Trophoblast cell (in vitro differentiated cells and primary cell): ENCODE data around the gene WNK1.

Source experiments
- DNase-seq, 2 donors: peaks; one replicate each; pipeline ENCODE4 v3.0.0-alpha.2; 2016
- H2AFZ ChIP-seq: 2 replicates; pipeline ENCODE4 v1.6.1; 2013; ENCODE audit warnings: low read length, moderate library complexity, mild to moderate bottlenecking; ENCODE audit not compliant: insufficient read depth, poor library complexity
- H2AK5ac ChIP-seq: 2 replicates; pipeline ENCODE4 v1.6.1; 2013; ENCODE audit warnings: mild to moderate bottlenecking, low read length
- H2BK120ac ChIP-seq: 2 replicates; pipeline ENCODE4 v1.6.1; 2013; ENCODE audit warnings: low read length, mild to moderate bottlenecking, moderate library complexity; ENCODE audit not compliant: insufficient read depth, poor library complexity
- H2BK12ac ChIP-seq: 2 replicates; pipeline ENCODE4 v1.6.1; 2013; ENCODE audit warnings: mild to moderate bottlenecking, low read length, moderate library complexity
- H2BK5ac ChIP-seq: 2 replicates; pipeline ENCODE4 v1.6.1; 2013; ENCODE audit warnings: low read length, low read depth, moderate library complexity, mild to moderate bottlenecking; ENCODE audit not compliant: poor library complexity
- H3K14ac ChIP-seq: 2 replicates; pipeline ENCODE4 v1.6.1; 2013; ENCODE audit warnings: mild to moderate bottlenecking, low read length
- H3K18ac ChIP-seq: 2 replicates; pipeline ENCODE4 v1.6.1; 2013; ENCODE audit warnings: mild to moderate bottlenecking, low read length
- H3K23ac ChIP-seq: 2 replicates; pipeline ENCODE4 v1.6.1; 2013; ENCODE audit warnings: low read length
- H3K27ac ChIP-seq: 2 replicates; pipeline ENCODE4 v1.5.1; 2013; ENCODE audit warnings: low read depth, mild to moderate bottlenecking, inconsistent platforms, low read length, moderate library complexity
- H3K27me3 ChIP-seq: 2 replicates; pipeline ENCODE4 v1.6.1; 2013; ENCODE audit warnings: inconsistent platforms, mild to moderate bottlenecking, low read length, moderate library complexity; ENCODE audit not compliant: insufficient read depth
- H3K36me3 ChIP-seq, 2 experiments: 1 replicate in 1 of 2; 2 replicates in 1 of 2; pipeline ENCODE4 v1.6.1; 2013; ENCODE audit warnings: low read length in 2 of 2, mild to moderate bottlenecking in 2 of 2, moderate library complexity in 1 of 2; ENCODE audit not compliant: insufficient read depth in 2 of 2, control insufficient read depth in 1 of 2
- H3K4ac ChIP-seq: 2 replicates; pipeline ENCODE4 v1.6.1; 2013; ENCODE audit warnings: low read depth, mild to moderate bottlenecking, low read length, moderate library complexity
- H3K4me1 ChIP-seq, 2 experiments: 1 replicate in 1 of 2; 2 replicates in 1 of 2; pipeline ENCODE4 v1.6.1; 2013; ENCODE audit warnings: low read length in 2 of 2, mild to moderate bottlenecking in 2 of 2, moderate library complexity in 1 of 2; ENCODE audit not compliant: insufficient read depth in 2 of 2, control insufficient read depth in 1 of 2
- H3K4me2 ChIP-seq: 2 replicates; pipeline ENCODE4 v1.6.1; 2013; ENCODE audit warnings: inconsistent platforms, mild to moderate bottlenecking, low read length, moderate library complexity
- H3K4me3 ChIP-seq: 2 replicates; pipeline ENCODE4 v1.5.1; 2013; ENCODE audit warnings: mild to moderate bottlenecking, low read depth, low read length, inconsistent platforms
- H3K79me1 ChIP-seq: one replicate; pipeline ENCODE4 v1.6.1; 2013; ENCODE audit warnings: low read length
- H3K79me2 ChIP-seq: 2 replicates; pipeline ENCODE4 v1.6.1; 2013; ENCODE audit warnings: low read length, mild to moderate bottlenecking; ENCODE audit not compliant: control insufficient read depth, insufficient read depth, poor library complexity
- H3K9ac ChIP-seq: 2 replicates; pipeline ENCODE4 v1.6.1; 2013; ENCODE audit warnings: mild to moderate bottlenecking, low read length
- H3K9me3 ChIP-seq: 2 replicates; pipeline ENCODE4 v1.6.1; 2013; ENCODE audit warnings: low read depth, mild to moderate bottlenecking, control low read depth, inconsistent platforms, low read length; ENCODE audit not compliant: insufficient read depth
- H4K12ac ChIP-seq: 2 replicates; pipeline ENCODE4 v1.6.1; 2013; ENCODE audit warnings: low read depth, mild to moderate bottlenecking, low read length, moderate library complexity
- H4K8ac ChIP-seq: 2 replicates; pipeline ENCODE4 v1.6.1; 2013; ENCODE audit warnings: low read depth, mild to moderate bottlenecking, low read length, moderate library complexity
- H4K91ac ChIP-seq: one replicate; pipeline ENCODE4 v1.6.1; 2013; ENCODE audit warnings: low read depth, mild to moderate bottlenecking, low read length, moderate library complexity
- WGBS: extraction: QIAGEN DNeasy Blood & Tissue Kit; methylation state at CpG from one replicate; pipeline ENCODE4 v1.1.7; 2013; ENCODE audit warnings: missing lambda C conversion rate; ENCODE audit not compliant: insufficient read length, insufficient coverage; ENCODE audit errors: extremely low coverage; 5-methylcytosine and 5-hydroxymethylcytosine counted together

WNK1 gene

DNA sequence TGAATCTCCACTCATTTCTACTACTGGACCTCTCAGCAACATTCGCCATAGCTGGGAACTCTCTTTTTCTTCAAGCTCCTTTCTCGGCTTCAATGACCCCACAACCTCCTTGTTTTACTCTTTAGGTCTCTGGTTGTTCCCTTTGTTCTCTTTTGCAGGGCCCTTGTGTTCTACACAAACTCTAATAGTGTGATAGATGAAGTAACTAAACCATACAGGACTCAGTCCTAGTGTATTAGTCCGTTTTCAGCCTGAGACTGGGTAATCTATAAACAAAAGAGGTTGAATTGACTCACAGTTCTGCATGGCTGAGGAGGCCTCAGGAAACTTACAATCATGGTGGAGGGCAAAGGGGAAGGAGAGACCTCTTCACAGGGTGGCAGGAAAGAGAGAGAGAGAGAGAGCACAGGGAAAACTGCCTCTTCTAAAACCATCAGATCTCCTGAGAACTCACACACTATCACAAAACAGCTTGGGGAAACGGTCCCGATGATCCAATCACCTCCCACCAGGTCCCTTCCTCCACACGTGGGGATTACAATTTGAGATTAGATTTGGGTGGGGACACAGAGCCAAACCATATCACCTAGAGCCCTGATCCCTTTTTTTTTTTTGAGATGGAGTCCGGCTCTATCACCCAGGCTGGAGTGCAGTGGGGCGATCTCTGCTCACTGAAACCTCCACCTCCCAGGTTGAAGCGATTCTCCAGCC, 32.0 kb upstream of the WNK1 start:
- peaks cover 2% of the 10 kb centered on the region for H3K9me3 ChIP-seq
- no peak for DNase-seq
- H3K27me3 ChIP-seq = no peaks in the 10 kb centered on the region
- no peak overlapping the region for H3K4me2 ChIP-seq
- no peaks in the 10 kb centered on the region for H3K79me1 ChIP-seq
- H3K27ac ChIP-seq = no peak overlapping the region
- peaks cover 3% of the 10 kb centered on the region in 2 experiments for H3K4me1 ChIP-seq
- no peak overlapping the region for H3K9ac ChIP-seq
- H4K8ac ChIP-seq = no peak overlapping the region
- no peak overlapping the region for H2BK120ac ChIP-seq
- no CpG with 5 or more reads among the region's 9 CpGs for WGBS
- H2BK5ac ChIP-seq = no peak overlapping the region
- no peaks in the 10 kb centered on the region for H3K79me2 ChIP-seq
- H3K36me3 ChIP-seq = no peaks in the 10 kb centered on the region
- no peak overlapping the region for H2AK5ac ChIP-seq
- H4K12ac ChIP-seq = no peak overlapping the region
- H2BK12ac ChIP-seq = no peak overlapping the region
- H3K18ac ChIP-seq = no peak overlapping the region
- no peak overlapping the region for H4K91ac ChIP-seq
- H3K4ac ChIP-seq = no peak overlapping the region
- no peak overlapping the region for H3K23ac ChIP-seq
- H2AFZ ChIP-seq = no peak overlapping the region
- no peak overlapping the region for H3K4me3 ChIP-seq
- no peak overlapping the region for H3K14ac ChIP-seq

DNA sequence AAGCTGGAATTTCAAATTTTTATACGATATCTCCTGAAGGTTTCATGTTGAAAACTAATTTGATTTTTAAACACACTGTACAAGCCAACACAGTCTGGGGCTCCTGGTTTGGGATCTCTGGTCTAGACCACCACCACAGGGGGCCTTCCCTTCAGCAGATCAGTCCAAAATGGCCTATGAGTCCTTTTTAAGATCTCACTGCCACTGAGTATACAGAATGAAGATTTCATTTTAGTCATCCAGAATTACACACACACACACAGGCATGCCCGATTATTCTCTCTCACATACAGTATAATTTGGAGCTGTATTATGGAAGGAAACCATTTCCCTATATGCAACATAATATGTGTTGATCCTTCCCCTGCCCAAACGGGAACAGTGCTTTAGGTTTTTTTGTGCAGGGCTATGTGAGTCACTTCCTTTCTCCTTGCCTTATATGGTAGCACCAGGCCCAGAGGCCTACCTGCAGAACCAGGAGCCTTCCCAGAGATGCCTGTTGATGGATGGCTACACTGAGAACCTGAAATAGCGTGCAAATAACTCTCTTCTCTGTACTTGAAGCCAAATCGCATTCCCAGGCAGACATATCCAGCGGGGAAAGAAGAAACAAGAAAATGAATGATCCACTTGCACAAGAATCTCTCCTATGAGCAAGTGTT, 28.1 kb upstream of the WNK1 start:
- Histone ChIP-seq H3K4ac (no peak overlapping the region), H2BK12ac (peak overlapping the region; percentile 27), H4K12ac (no peak overlapping the region), H3K27me3 (no peaks in the 10 kb centered on the region), H3K4me3 (no peak overlapping the region), H3K9ac (no peak overlapping the region), H3K18ac (no peak overlapping the region), H3K14ac (no peak overlapping the region), H3K4me1 (peaks cover 3 to 6% of the 10 kb centered on the region in 2 experiments), H3K79me2 (no peaks in the 10 kb centered on the region), H3K9me3 (peaks cover 2% of the 10 kb centered on the region), H4K8ac (no peak overlapping the region), H3K4me2 (no peak overlapping the region), H4K91ac (peak overlapping the region; percentile 43), H3K27ac (peak overlapping the region; percentile 58), H2BK120ac (peak overlapping the region; percentile 38), H2BK5ac (no peak overlapping the region), H3K23ac (no peak overlapping the region), H2AFZ (no peak overlapping the region), H3K79me1 (no peaks in the 10 kb centered on the region), H2AK5ac (no peak overlapping the region), H3K36me3 (no peaks in the 10 kb centered on the region)
- DNase-seq = peak; percentile 48 to 65
- no CpG with 5 or more reads among the region's 6 CpGs for WGBS

DNA sequence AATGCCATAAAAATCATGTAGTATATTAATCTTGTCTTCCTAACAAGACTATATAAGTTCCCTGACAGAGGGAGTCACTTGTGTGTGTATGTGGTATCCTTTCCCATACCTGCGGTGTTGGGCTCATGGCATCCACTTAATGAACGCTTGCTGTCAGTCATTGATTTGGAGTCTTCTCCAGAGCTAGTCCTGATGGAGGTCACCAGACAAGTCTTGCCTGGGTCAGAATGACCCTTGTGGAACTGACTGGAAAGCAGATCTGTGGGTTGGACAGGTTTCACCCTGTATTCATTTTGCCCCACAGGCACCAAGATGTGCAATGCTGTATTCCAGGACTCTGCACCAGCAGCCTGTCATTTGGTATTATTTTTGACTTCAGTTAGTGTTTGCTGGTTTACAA, 27.3 kb upstream of the WNK1 start:
- Histone ChIP-seq H3K4me2 (no peak overlapping the region), H3K9me3 (peaks cover 2% of the 10 kb centered on the region), H3K36me3 (no peaks in the 10 kb centered on the region), H2BK120ac (no peak overlapping the region), H3K27me3 (no peaks in the 10 kb centered on the region), H3K9ac (no peak overlapping the region), H4K12ac (no peak overlapping the region), H3K4ac (no peak overlapping the region), H3K27ac (no peak overlapping the region), H3K18ac (no peak overlapping the region), H2AK5ac (no peak overlapping the region), H2BK12ac (peak overlapping the region; percentile 50), H3K4me3 (no peak overlapping the region), H3K79me2 (no peaks in the 10 kb centered on the region), H4K8ac (no peak overlapping the region), H3K79me1 (no peaks in the 10 kb centered on the region), H3K23ac (no peak overlapping the region), H2BK5ac (no peak overlapping the region), H3K4me1 (peaks cover 3 to 6% of the 10 kb centered on the region in 2 experiments), H4K91ac (no peak overlapping the region), H3K14ac (no peak overlapping the region), H2AFZ (no peak overlapping the region)
- no peak for DNase-seq
- WGBS = no CpG with 5 or more reads among the region's 2 CpGs

DNA sequence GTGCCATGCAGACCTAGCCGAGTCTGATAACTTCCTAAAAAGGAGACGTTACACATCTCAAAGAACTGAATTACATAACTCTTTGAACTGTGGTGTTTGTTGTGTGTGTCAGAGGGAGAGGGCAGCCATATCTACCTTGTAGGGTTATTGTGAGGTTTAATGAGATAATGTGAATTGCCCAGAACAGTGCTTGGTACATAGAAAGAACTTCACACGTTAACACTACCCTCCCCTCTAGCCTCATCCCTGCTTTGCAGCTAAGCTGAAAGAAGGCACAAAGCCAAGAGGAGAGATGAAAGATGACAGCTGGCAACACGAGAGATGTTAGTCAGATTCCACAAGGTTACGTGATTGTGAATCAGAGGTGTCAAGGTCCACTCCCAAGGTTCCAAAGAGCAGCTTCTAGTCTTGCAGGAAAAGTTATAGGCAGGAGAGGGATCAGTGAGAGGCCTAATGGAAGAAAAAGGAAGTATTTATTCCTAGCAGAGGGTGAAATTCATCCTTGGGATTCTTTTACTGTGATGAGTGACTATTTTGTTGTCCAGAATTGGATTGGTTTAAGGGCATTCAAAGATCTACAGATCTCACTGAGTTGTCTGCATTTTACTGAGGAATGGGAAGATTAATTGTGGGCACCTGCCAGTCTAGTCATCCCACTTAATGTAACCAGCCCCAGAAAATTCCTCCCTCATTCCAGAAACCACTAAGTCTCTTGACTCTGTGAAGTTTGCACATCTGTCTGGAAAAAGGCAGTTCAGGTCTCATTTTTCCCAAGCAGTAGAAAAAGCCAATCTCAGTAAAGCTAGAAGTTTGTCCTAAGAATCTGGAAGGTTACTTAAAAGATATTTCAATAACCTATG, 25.9 kb upstream of the WNK1 start:
- Histone ChIP-seq H3K9me3 (no peaks in the 10 kb centered on the region), H3K79me2 (no peaks in the 10 kb centered on the region), H3K36me3 (no peaks in the 10 kb centered on the region), H3K27ac (no peak overlapping the region), H2AFZ (no peak overlapping the region), H3K9ac (no peak overlapping the region), H3K4me2 (no peak overlapping the region), H4K8ac (no peak overlapping the region), H4K12ac (no peak overlapping the region), H3K4ac (no peak overlapping the region), H3K4me3 (no peak overlapping the region), H3K27me3 (no peaks in the 10 kb centered on the region), H3K23ac (no peak overlapping the region), H3K18ac (peak overlapping the region; percentile 33), H3K14ac (no peak overlapping the region), H4K91ac (no peak overlapping the region), H2BK5ac (no peak overlapping the region), H2BK12ac (no peak overlapping the region), H3K79me1 (no peaks in the 10 kb centered on the region), H3K4me1 (peaks cover 3 to 6% of the 10 kb centered on the region in 2 experiments), H2AK5ac (peak overlapping the region; percentile 61), H2BK120ac (no peak overlapping the region)
- WGBS = no CpG with 5 or more reads among the region's 5 CpGs
- no peak for DNase-seq
